ENCODE results near the gene ME3.
"Not testable (repeated sequence)": the region's sequence is repeated elsewhere in the genome, so short reads cannot be mapped to it uniquely, and the experiment has no call there.

The ME3 gene

GRCh38 chr11:86570020-86570419 lies 102.4 kb downstream of the ME3 start:
- no peaks in the 10 kb centered on the region for H3K27me3 Mint-ChIP-seq (ENCODE audit: low read depth)
- H3K4me1 Mint-ChIP-seq (ENCODE audit: low read depth) = peaks cover 2% of the 10 kb centered on the region
- no peaks in the 10 kb centered on the region for H3K9me3 Mint-ChIP-seq
- H3K36me3 Mint-ChIP-seq (ENCODE audit: low read depth) = no peaks in the 10 kb centered on the region
- no peak overlapping the region for H3K27ac Mint-ChIP-seq
- no peak overlapping the region for H3K4me3 Mint-ChIP-seq

GRCh38 chr11:86569109-86569508 lies 103.3 kb downstream of the ME3 start:
- Mint-ChIP-seq H3K4me1 (ENCODE audit: low read depth) (peaks cover 2% of the 10 kb centered on the region), H3K27me3 (ENCODE audit: low read depth) (no peaks in the 10 kb centered on the region), H3K27ac (no peak overlapping the region), H3K4me3 (no peak overlapping the region), H3K36me3 (ENCODE audit: low read depth) (no peaks in the 10 kb centered on the region), H3K9me3 (no peaks in the 10 kb centered on the region)

GRCh38 chr11:86565801-86566312 lies 106.6 kb downstream of the ME3 start:
- peaks cover 2% of the 10 kb centered on the region for H3K4me1 Mint-ChIP-seq (ENCODE audit: low read depth)
- H3K27ac Mint-ChIP-seq = no peak overlapping the region
- peaks cover 5% of the 10 kb centered on the region for H3K27me3 Mint-ChIP-seq (ENCODE audit: low read depth)
- no peak overlapping the region for H3K4me3 Mint-ChIP-seq
- no peaks in the 10 kb centered on the region for H3K36me3 Mint-ChIP-seq (ENCODE audit: low read depth)
- peaks cover 7% of the 10 kb centered on the region for H3K9me3 Mint-ChIP-seq

- H3K9me3 Mint-ChIP-seq = peaks cover 7% of the 10 kb centered on the region
- H3K27me3 Mint-ChIP-seq (ENCODE audit: low read depth) = peaks cover 5% of the 10 kb centered on the region
- no peaks in the 10 kb centered on the region for H3K36me3 Mint-ChIP-seq (ENCODE audit: low read depth)
- H3K27ac Mint-ChIP-seq = no peak overlapping the region
- peaks cover 2% of the 10 kb centered on the region for H3K4me1 Mint-ChIP-seq (ENCODE audit: low read depth)
- no peak overlapping the region for H3K4me3 Mint-ChIP-seq
Measured at GRCh38 chr11:86565388-86565787, 107.0 kb downstream of the ME3 start.

GRCh38 chr11:86562842-86563241 lies 109.6 kb downstream of the ME3 start:
- not testable (repeated sequence) for H3K9me3 Mint-ChIP-seq; H3K27me3 Mint-ChIP-seq (ENCODE audit: low read depth); H3K36me3 Mint-ChIP-seq (ENCODE audit: low read depth); H3K4me1 Mint-ChIP-seq (ENCODE audit: low read depth); H3K4me3 Mint-ChIP-seq; H3K27ac Mint-ChIP-seq

GRCh38 chr11:86559311-86559945 lies 113.0 kb downstream of the ME3 start:
- Mint-ChIP-seq H3K36me3 (ENCODE audit: low read depth) (no peaks in the 10 kb centered on the region), H3K4me3 (no peak overlapping the region), H3K4me1 (ENCODE audit: low read depth) (peaks cover 2% of the 10 kb centered on the region), H3K27ac (no peak overlapping the region), H3K9me3 (peaks cover 7% of the 10 kb centered on the region), H3K27me3 (ENCODE audit: low read depth) (peaks cover 5% of the 10 kb centered on the region)

- Mint-ChIP-seq H3K9me3 (peaks cover 7% of the 10 kb centered on the region), H3K27me3 (ENCODE audit: low read depth) (peaks cover 5% of the 10 kb centered on the region), H3K36me3 (ENCODE audit: low read depth) (no peaks in the 10 kb centered on the region), H3K27ac (no peak overlapping the region), H3K4me1 (ENCODE audit: low read depth) (peaks cover 2% of the 10 kb centered on the region), H3K4me3 (no peak overlapping the region)
Measured at GRCh38 chr11:86558841-86559240, 113.6 kb downstream of the ME3 start.

- H3K9me3 Mint-ChIP-seq = peaks cover 7% of the 10 kb centered on the region
- no peaks in the 10 kb centered on the region for H3K36me3 Mint-ChIP-seq (ENCODE audit: low read depth)
- H3K4me1 Mint-ChIP-seq (ENCODE audit: low read depth) = peaks cover 2% of the 10 kb centered on the region
- H3K27ac Mint-ChIP-seq = no peak overlapping the region
- H3K4me3 Mint-ChIP-seq = no peak overlapping the region
- peaks cover 5% of the 10 kb centered on the region for H3K27me3 Mint-ChIP-seq (ENCODE audit: low read depth)
Measured at GRCh38 chr11:86558207-86558606, 114.2 kb downstream of the ME3 start.

- H3K9me3 Mint-ChIP-seq = no peaks in the 10 kb centered on the region
Measured at GRCh38 chr11:86555866-86556265, 116.5 kb downstream of the ME3 start.

GRCh38 chr11:86555401-86555800 lies 117.0 kb downstream of the ME3 start:
- no peaks in the 10 kb centered on the region for H3K27me3 Mint-ChIP-seq (ENCODE audit: low read depth)
- no peak overlapping the region for H3K27ac Mint-ChIP-seq
- H3K36me3 Mint-ChIP-seq (ENCODE audit: low read depth) = no peaks in the 10 kb centered on the region
- H3K4me1 Mint-ChIP-seq (ENCODE audit: low read depth) = peaks cover 8% of the 10 kb centered on the region
- H3K4me3 Mint-ChIP-seq = no peak overlapping the region
- H3K9me3 Mint-ChIP-seq = no peaks in the 10 kb centered on the region

More at GRCh38 chr11:86555866-86556265, 116.5 kb downstream of the ME3 start:
- Mint-ChIP-seq H3K4me1 (ENCODE audit: low read depth) (peaks cover 6% of the 10 kb centered on the region), H3K27ac (no peak overlapping the region), H3K27me3 (ENCODE audit: low read depth) (no peaks in the 10 kb centered on the region), H3K36me3 (ENCODE audit: low read depth) (no peaks in the 10 kb centered on the region), H3K4me3 (no peak overlapping the region)

GRCh38 chr11:86553265-86553664 lies 119.2 kb downstream of the ME3 start:
- Mint-ChIP-seq H3K27ac (no peak overlapping the region), H3K36me3 (ENCODE audit: low read depth) (no peaks in the 10 kb centered on the region), H3K4me1 (ENCODE audit: low read depth) (peaks cover 8% of the 10 kb centered on the region), H3K4me3 (no peak overlapping the region), H3K27me3 (ENCODE audit: low read depth) (no peaks in the 10 kb centered on the region), H3K9me3 (no peaks in the 10 kb centered on the region)

GRCh38 chr11:86551288-86552092 lies 120.9 kb downstream of the ME3 start:
- peaks cover 6% of the 10 kb centered on the region for H3K4me1 Mint-ChIP-seq (ENCODE audit: low read depth)

GRCh38 chr11:86550757-86551156 lies 121.7 kb downstream of the ME3 start:
- no peaks in the 10 kb centered on the region for H3K36me3 Mint-ChIP-seq (ENCODE audit: low read depth)
- no peak overlapping the region for H3K27ac Mint-ChIP-seq
- H3K27me3 Mint-ChIP-seq (ENCODE audit: low read depth) = no peaks in the 10 kb centered on the region

More at GRCh38 chr11:86551288-86552092, 120.9 kb downstream of the ME3 start:
- Mint-ChIP-seq H3K27ac (no peak overlapping the region), H3K27me3 (ENCODE audit: low read depth) (no peaks in the 10 kb centered on the region), H3K9me3 (no peaks in the 10 kb centered on the region), H3K4me3 (no peak overlapping the region), H3K36me3 (ENCODE audit: low read depth) (no peaks in the 10 kb centered on the region)

GRCh38 chr11:86548271-86548917 lies 124.0 kb downstream of the ME3 start:
- Mint-ChIP-seq H3K9me3 (peaks cover 9% of the 10 kb centered on the region), H3K4me1 (ENCODE audit: low read depth) (peaks cover 6% of the 10 kb centered on the region), H3K27ac (no peak overlapping the region), H3K4me3 (no peak overlapping the region), H3K36me3 (ENCODE audit: low read depth) (peaks cover 1% of the 10 kb centered on the region), H3K27me3 (ENCODE audit: low read depth) (peaks cover 6% of the 10 kb centered on the region)

More at GRCh38 chr11:86550757-86551156, 121.7 kb downstream of the ME3 start:
- peaks cover 6% of the 10 kb centered on the region for H3K4me1 Mint-ChIP-seq (ENCODE audit: low read depth)
- no peaks in the 10 kb centered on the region for H3K9me3 Mint-ChIP-seq
- H3K4me3 Mint-ChIP-seq = no peak overlapping the region

Data from T-helper 1 cell treated with Interleukin-12 subunit alpha and Interleukin-12 subunit beta and Interleukin-4 antibody, amounts not matched to agents 30 μg/mL and 1 μg/mL, for 36 hours (primary cell).